AG04450 (cell line): ENCODE data around the gene FAM20C. TPM values are rescaled to one million over a fixed set of nuclear protein-coding genes. Genes with fewer than 3 reads are reported as not detected.

ENCODE experiments used
- CTCF ChIA-PET: fragments of 300-600, 350-600 bp; formaldehyde crosslinking; extraction: SDS; loops from one replicate; lab custom pipeline; 2022; ENCODE audit warnings: antibody characterized with exemption, inconsistent platforms; lab: Charles Lee
- POLR2A ChIA-PET: fragments of 350-600 bp; formaldehyde crosslinking; extraction: SDS; loops from one replicate; lab custom pipeline; 2021; ENCODE audit warnings: antibody characterized with exemption, inconsistent platforms; lab: Yijun Ruan, JAX
- DNase-seq: peaks from one replicate; pipeline ENCODE4 v3.0.0-alpha.2; 2011; ENCODE audit warnings: low read depth, low spot score
- H3K27ac ChIP-seq: one replicate; pipeline ENCODE4 v1.5.1; 2012; ENCODE audit warnings: low read depth, low read length, control low read depth
- H3K27me3 ChIP-seq: one replicate; pipeline ENCODE4 v1.6.0; 2012; ENCODE audit warnings: low read length; ENCODE audit not compliant: control insufficient read depth, insufficient read depth
- H3K4me3 ChIP-seq: 2 replicates; pipeline ENCODE4 v1.5.1; 2011; ENCODE audit warnings: mild to moderate bottlenecking, low read depth, low read length, control low read depth
- H3K9me3 ChIP-seq: 2 replicates; pipeline ENCODE4 v1.5.1; 2012; ENCODE audit warnings: low read length; ENCODE audit not compliant: control insufficient read depth, insufficient read depth
- polyA plus RNA-seq: library from polyadenylated mRNA; depleted of rRNA; stranded (reverse); fragments of >200 nt; gene quantifications from 2 replicates; pipeline ENCODE4 v1.2.3, GENCODE V29; 2011
- TF ChIP-seq, protein P1 (sequence below): IDR thresholded peaks from 2 replicates; pipeline ENCODE4 v1.5.1; 2011; ENCODE audit warnings: low read depth, low read length, control low read depth, inconsistent platforms

Gene FAM20C
- polyA plus RNA-seq, 1 experiment = 34.5 TPM

DNA sequence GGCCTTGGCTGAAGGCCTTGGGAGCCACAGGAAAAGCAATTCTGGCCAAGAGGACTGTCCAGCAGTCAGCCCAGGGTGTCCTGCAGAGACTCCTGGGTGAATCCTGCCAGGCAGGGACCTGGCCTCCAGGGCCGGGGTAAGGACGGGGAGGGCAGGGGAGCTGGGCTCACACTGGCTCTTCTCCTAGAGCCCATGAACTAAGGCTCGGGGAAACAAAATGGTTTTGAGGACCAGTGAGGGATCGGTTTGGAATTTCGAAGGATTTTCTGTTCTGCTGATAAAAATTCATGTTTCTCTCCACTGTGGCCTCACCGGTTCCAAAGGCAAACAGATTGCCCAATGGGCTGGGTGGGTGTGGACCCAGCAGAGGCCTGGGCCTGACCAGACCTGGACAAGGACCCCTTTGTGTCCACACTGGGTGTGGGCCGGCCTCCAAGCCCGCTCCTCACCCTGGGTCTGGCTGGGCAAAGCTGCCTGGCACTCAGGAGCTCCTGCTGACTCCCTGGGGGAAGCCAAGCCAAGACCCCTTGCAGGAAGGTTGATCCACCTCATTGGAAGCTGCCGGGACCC is 27.3 kb downstream of the FAM20C start:
- no peak for DNase-seq
- Histone ChIP-seq H3K27ac (no peak overlapping the region), H3K27me3 (no peaks in the 10 kb centered on the region), H3K4me3 (no peak overlapping the region), H3K9me3 (no peaks in the 10 kb centered on the region; the same call in 1 of the 2 replicates)
- POLR2A ChIA-PET = no interaction called here
- CTCF ChIA-PET = no interaction called here
- TF ChIP-seq, protein P1, sequence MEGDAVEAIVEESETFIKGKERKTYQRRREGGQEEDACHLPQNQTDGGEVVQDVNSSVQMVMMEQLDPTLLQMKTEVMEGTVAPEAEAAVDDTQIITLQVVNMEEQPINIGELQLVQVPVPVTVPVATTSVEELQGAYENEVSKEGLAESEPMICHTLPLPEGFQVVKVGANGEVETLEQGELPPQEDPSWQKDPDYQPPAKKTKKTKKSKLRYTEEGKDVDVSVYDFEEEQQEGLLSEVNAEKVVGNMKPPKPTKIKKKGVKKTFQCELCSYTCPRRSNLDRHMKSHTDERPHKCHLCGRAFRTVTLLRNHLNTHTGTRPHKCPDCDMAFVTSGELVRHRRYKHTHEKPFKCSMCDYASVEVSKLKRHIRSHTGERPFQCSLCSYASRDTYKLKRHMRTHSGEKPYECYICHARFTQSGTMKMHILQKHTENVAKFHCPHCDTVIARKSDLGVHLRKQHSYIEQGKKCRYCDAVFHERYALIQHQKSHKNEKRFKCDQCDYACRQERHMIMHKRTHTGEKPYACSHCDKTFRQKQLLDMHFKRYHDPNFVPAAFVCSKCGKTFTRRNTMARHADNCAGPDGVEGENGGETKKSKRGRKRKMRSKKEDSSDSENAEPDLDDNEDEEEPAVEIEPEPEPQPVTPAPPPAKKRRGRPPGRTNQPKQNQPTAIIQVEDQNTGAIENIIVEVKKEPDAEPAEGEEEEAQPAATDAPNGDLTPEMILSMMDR = no peak

DNA sequence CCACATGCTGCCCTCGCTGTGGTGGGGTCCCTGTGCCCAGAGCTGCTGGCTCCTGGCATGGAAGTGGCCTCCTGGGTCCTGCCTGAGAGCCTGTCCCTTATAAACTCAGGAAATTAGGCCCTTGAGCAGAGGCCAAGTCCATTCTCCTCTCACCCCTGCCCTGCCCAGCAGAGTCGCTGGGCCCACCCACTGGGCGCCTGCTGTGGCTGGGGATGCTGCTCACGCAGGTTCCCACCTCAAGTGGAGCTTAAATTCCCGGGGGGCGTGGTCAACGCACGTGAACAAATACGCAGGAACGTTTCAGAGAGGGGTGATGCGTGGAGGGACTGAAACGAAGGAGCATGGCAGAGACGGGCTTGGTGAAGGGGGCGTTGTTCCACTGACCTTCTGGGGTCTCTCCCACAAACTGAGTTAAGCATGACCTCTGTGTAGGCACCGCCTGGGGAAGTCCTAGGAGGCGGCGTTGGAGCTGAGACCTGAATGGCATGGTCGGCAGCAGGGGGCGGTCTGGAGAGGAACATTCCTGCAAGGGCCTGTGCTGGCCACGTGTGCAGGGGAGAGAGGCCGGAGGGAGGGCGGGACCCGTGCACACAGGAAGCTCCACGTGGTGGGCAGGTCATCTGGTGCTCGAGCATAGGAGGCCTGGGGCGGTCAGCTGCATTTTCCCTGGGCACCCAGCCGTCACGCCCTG is 27.9 kb downstream of the FAM20C start:
- Histone ChIP-seq H3K4me3 (no peak overlapping the region), H3K9me3 (no peaks in the 10 kb centered on the region; the same call in 1 of the 2 replicates), H3K27ac (no peak overlapping the region), H3K27me3 (no peaks in the 10 kb centered on the region)
- ChIA-PET CTCF (no interaction called here), POLR2A (no interaction called here)
- TF ChIP-seq, protein P1 = no peak
- DNase-seq = no peak

- DNase-seq = no peak
- TF ChIP-seq, protein P1 = no peak
- H3K4me3 ChIP-seq = no peak overlapping the region
- CTCF ChIA-PET = no interaction called here
- POLR2A ChIA-PET = interaction anchor here (0.8 kb wide), 1 partner anchor 13 kb away, joined by 3 read pairs; no protein-coding TSS in a partner anchor
- H3K27me3 ChIP-seq = no peaks in the 10 kb centered on the region
- no peak overlapping the region for H3K27ac ChIP-seq
- no peaks in the 10 kb centered on the region; the same call in 1 of the 2 replicates for H3K9me3 ChIP-seq
Measured at GRCh38 chr7:221978-222715, 29.8 kb downstream of the FAM20C start.

DNA sequence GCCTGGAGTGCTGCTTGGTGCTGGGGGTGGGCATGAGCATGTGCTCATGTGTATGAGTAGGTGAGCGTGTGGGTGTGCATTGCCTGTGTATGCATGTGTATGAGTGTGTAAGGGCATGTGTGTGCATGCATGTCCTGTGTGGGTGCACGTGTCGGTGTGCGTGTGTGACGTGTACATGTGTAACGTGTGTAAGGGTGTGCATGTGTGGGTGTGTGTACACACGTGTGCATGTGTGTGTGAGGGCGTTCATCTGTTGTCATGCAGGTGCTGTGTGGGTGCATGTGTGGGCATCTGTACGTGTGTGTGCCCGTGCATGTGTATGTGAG is 30.3 kb downstream of the FAM20C start:
- Histone ChIP-seq H3K9me3 (no peaks in the 10 kb centered on the region; the same call in 1 of the 2 replicates), H3K27ac (no peak overlapping the region), H3K27me3 (no peaks in the 10 kb centered on the region), H3K4me3 (no peak overlapping the region)
- TF ChIP-seq, protein P1 = no peak
- CTCF ChIA-PET = no interaction called here
- DNase-seq = no peak
- POLR2A ChIA-PET = interaction anchor here (0.8 kb wide), 1 partner anchor 12 kb away, joined by 3 read pairs; no protein-coding TSS in a partner anchor
